ENCODE results near the gene RARB.

The RARB gene

DNA sequence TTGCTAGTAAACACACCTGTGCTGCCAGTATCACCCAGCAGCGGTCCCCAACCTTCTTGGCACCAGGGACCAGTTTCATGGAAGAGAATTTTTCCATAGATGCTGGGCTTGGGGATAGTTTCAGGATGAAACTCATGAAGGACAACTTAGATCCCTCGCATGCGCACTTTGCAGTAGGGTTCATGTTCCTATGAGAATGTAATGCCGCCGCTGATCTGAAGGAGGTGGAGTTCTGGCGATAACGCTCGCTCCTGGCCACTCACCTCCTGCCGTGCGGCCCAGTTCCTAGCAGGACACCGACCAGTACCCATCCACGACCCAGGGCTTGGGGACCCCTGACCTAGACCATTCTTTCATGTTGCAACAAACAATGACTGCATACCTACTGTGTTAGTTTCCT, 146.9 kb downstream of the RARB start:
- TF ChIP-seq, protein P1, sequence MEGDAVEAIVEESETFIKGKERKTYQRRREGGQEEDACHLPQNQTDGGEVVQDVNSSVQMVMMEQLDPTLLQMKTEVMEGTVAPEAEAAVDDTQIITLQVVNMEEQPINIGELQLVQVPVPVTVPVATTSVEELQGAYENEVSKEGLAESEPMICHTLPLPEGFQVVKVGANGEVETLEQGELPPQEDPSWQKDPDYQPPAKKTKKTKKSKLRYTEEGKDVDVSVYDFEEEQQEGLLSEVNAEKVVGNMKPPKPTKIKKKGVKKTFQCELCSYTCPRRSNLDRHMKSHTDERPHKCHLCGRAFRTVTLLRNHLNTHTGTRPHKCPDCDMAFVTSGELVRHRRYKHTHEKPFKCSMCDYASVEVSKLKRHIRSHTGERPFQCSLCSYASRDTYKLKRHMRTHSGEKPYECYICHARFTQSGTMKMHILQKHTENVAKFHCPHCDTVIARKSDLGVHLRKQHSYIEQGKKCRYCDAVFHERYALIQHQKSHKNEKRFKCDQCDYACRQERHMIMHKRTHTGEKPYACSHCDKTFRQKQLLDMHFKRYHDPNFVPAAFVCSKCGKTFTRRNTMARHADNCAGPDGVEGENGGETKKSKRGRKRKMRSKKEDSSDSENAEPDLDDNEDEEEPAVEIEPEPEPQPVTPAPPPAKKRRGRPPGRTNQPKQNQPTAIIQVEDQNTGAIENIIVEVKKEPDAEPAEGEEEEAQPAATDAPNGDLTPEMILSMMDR (IDR thresholded peaks at IDR 0.05; ENCODE audit: control insufficient read depth, insufficient read depth, low read depth, low read length, missing control alignments) = no peak
- no peak overlapping the region for H3K4me3 ChIP-seq (ENCODE audit: control insufficient read depth, low read depth, low read length)
- DNase-seq (ENCODE audit: low read depth) = no peak

DNA sequence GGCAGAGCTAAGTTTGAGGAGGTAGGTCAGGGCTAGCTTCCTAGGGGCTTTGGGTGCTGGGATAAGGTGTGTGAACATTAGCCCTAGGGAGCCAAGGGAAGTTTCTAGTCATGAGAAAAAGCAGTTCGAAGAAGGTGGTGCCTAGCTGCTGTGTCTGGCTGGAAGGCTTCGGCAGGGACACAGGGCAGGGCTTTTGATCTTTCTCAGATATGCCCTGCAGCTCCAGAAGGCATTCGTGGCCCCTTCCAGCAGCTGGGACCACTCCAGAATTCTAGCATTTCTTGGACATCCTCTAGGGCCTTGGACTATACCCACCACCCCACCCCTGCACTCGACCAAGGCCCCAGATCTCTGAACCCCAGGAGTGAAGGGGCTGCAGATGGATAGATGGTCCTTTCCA, 148.1 kb downstream of the RARB start:
- DNase-seq (ENCODE audit: low read depth) = no peak
- TF ChIP-seq, protein P1 (IDR thresholded peaks at IDR 0.05; ENCODE audit: control insufficient read depth, insufficient read depth, low read depth, low read length, missing control alignments) = no peak
- H3K4me3 ChIP-seq (ENCODE audit: control insufficient read depth, low read depth, low read length) = no peak overlapping the region

DNA sequence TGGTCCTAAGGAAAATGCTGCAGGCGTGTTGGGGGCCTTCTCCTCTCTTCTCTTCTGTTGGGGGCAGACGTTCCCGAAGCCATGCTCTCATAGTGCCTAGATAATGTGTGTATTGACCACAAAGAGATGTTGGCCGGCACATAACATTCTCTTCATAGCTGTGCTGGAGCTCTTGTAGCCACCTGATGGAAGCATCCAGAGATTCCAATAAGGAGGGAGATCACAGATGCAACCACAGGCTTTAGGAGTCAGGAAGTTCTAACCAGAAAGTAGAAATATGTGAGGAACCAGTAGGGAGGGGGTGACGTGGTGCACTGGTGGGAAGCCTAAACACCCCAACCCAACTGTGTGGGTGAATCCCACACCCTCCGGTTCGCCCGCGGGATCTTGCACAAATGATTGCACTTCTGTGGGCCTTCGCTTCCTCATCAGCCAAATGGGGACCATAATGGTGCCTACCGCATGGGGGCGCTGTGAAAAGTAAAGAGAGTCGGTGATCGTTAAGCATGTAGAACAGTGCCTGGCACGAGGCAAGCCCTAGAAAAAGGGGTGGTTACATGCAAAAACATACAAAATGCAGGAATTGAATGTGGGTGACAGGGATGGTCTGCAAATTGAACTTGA, 148.9 kb downstream of the RARB start:
- DNase-seq (ENCODE audit: low read depth) = no peak
- H3K4me3 ChIP-seq (ENCODE audit: control insufficient read depth, low read depth, low read length) = no peak overlapping the region
- TF ChIP-seq, protein P1 (IDR thresholded peaks at IDR 0.05; ENCODE audit: control insufficient read depth, insufficient read depth, low read depth, low read length, missing control alignments) = no peak

DNA sequence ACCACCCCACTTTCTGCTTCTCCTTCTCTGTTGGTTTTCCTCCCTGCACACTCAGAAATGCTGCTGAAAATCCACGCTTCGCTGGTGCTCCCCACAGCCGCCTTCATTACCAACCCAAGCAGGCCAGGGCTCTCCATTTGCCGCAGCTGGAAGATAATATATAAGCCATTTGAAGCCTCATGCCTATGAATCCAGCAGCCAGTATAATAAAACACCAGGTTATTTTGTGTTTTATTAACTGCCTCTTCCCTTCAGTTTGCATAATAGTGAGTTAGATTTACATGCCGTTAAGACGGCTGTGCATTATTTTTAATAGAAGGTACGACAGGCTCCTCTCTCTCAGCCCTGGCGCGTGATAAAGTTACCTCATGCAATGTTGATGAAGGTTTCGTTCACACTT, 150.0 kb downstream of the RARB start:
- H3K4me3 ChIP-seq (ENCODE audit: control insufficient read depth, low read depth, low read length) = no peak overlapping the region
- TF ChIP-seq, protein P1 (IDR thresholded peaks at IDR 0.05; ENCODE audit: control insufficient read depth, insufficient read depth, low read depth, low read length, missing control alignments) = no peak
- no peak for DNase-seq (ENCODE audit: low read depth)

DNA sequence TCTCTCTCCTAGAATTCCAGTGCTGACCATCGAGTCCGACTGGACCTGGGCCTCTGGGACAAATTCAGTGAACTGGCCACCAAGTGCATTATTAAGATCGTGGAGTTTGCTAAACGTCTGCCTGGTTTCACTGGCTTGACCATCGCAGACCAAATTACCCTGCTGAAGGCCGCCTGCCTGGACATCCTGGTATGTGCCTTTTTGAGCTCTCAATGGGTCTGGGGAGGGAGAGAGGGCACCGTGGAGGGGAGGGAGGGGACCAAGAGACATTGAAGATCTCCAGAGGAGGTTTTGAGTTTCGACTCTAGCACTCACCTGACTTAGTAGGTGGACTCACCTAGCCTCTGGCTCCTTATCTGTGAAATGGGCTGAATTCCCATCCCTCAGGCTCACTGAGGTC, 152.5 kb downstream of the RARB start:
- TF ChIP-seq, protein P1 (IDR thresholded peaks at IDR 0.05; ENCODE audit: control insufficient read depth, insufficient read depth, low read depth, low read length, missing control alignments) = no peak
- H3K4me3 ChIP-seq (ENCODE audit: control insufficient read depth, low read depth, low read length) = no peak overlapping the region
- DNase-seq (ENCODE audit: low read depth) = no peak

DNA sequence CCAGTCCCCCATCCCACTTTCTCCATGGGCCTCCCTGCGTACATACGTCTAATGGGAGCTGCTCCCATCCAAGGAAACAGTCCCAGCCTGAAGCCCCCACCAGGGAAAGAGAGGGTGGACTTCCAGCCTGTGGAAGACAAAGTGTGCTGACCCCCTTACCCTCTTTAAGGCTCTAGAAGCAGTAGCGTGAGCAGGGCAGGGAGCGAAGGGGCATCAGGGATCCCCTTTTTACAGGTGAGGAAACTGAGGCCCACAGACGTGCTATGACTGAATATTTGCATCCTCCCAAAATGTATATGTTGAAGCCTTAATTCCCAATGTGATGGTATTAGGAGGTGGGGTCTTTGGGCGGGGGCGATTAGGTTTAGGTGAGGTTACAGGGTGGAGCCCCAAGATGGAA, 153.3 kb downstream of the RARB start:
- H3K4me3 ChIP-seq (ENCODE audit: control insufficient read depth, low read depth, low read length) = no peak overlapping the region
- TF ChIP-seq, protein P1 (IDR thresholded peaks at IDR 0.05; ENCODE audit: control insufficient read depth, insufficient read depth, low read depth, low read length, missing control alignments) = no peak
- DNase-seq (ENCODE audit: low read depth) = no peak

DNA sequence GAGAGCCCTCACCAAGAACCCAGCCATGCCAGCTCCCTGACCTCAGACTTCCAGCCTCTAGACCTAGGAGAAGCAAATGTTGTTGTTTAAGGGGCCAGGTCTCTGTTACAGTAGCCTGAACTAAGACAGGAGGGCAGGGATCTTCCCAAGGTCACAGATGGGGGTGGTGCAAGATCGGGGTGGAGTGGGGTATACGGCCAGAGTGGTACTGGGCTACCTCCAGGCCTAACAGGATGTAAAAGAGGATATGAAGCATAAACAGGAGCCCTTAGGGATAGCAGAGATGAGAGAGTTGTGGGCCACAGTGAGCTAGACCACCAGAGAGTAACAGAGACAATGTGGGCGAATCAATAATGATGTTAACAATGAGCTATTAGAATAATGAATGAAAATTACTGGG, 153.8 kb downstream of the RARB start:
- H3K4me3 ChIP-seq (ENCODE audit: control insufficient read depth, low read depth, low read length) = no peak overlapping the region
- TF ChIP-seq, protein P1 (IDR thresholded peaks at IDR 0.05; ENCODE audit: control insufficient read depth, insufficient read depth, low read depth, low read length, missing control alignments) = no peak
- DNase-seq (ENCODE audit: low read depth) = no peak
